ENCODE data around the gene MGARP. TPM values are rescaled to one million over a fixed set of nuclear protein-coding genes. Genes with fewer than 3 reads are reported as not detected.
A peak's percentile ranks its signal among the peaks of the same experiment; 100 is the strongest.

Gene MGARP
- total and polyA plus RNA-seq, 9 of the 15 experiments (the other 6 are each of a cell fraction or from before 2014, with no cell fraction given), result 0.11 to 0.45 (median 0.23) TPM; not detected in 4

DNA sequence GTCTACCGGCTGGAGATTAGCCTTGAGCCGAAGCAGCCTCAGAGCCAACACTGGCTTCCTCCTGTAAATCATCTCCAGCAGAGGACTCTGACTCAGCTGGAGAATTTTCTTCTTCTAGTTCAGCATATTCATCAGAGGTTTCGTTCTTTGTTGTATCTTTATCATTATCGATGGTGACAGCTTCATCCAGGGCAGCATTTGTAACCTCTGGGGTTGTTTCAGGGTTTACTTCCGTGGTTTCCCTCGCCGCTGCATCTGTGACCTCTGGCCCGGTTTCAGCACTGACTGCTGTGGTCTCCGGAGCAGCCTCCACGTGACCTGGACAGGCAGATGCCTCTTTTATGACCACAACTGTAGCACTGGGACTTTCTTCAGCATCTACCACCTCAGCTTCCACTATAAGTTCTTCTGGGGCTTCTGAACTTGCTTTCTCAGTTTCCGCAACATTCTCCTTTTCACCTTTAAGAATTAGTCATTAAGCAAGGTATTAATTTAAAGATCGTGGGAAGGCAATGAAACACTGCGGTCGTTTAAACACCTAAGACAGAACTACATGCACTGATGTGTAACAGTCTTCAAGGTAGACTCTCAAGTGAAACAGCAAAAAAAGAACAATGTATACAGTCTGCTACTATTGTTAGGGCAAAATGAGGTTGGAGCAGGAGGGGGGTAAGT, 13.3 kb downstream of the MGARP start:
- ChIA-PET CTCF (ENCODE audit: low intra/inter-chr PET ratio) (no interaction called here), POLR2A (interaction anchor here (0.6 to 1.3 kb wide), 5 partner anchors 16 to 400 kb away, joined by 3 to 5 read pairs (median 3); partner anchors contain the start of gene NAA15)
- 0 out of 2 replicates have a peak, but pooled peaks cover 6% of the 10 kb centered on the region for H4K20me1 ChIP-seq (replicated peaks; ENCODE audit: control insufficient read depth, insufficient read depth, low read length)
- ATAC-seq (peak; percentile 99), FAIRE-seq (peak; percentile 98), DNase-seq (ENCODE audit: extremely low read depth in 1 of 4, low spot score in 3 of 4) (peak; percentile 62 to 92 (median 76))
- no peaks in the 10 kb centered on the region for H3K9me1 ChIP-seq (ENCODE audit: control insufficient read depth, insufficient read depth, low read length)
- no peaks in the 10 kb centered on the region for H3K36me3 ChIP-seq (ENCODE audit: control insufficient read depth, insufficient read depth, low read length)
- peak overlapping the region; percentile 88 for H2AFZ ChIP-seq (ENCODE audit: low read depth, low read length)
- peak overlapping the region; percentile 13; the same call in 1 of the 2 replicates for H3K4me3 ChIP-seq
- H3K27ac ChIP-seq (ENCODE audit: extremely low read depth, low read depth, low read length), result peak overlapping the region; percentile 16; the same call in 2 of the 3 replicates
- peak overlapping the region in 1 of 2 experiments; percentile 39; a peak in 2 of 4 replicates for H3K9ac ChIP-seq (ENCODE audit: insufficient read depth in 1 of 2, low read depth in 2 of 2, low read length in 2 of 2)
- peak overlapping the region; percentile 71 for H3K4me2 ChIP-seq (ENCODE audit: insufficient read depth, low read length)
- intact Hi-C loops (cut with micrococcal nuclease), result no loop called here
- H3K9me3 ChIP-seq (replicated peaks; ENCODE audit: control insufficient read depth, insufficient read depth, low read depth, low read length), result no peaks in the 10 kb centered on the region
- no peaks in the 10 kb centered on the region for H3K27me3 ChIP-seq (ENCODE audit: control insufficient read depth in 2 of 2, insufficient read depth in 2 of 2, low read length in 2 of 2)
- no TSS peak for BruUV-seq (replicated peaks)
- peaks cover 5 to 14% of the 10 kb centered on the region in 2 experiments; a peak in 4 of 5 replicates for H3K4me1 ChIP-seq (replicated peaks in 1 of 2; ENCODE audit: control insufficient read depth in 2 of 2, insufficient read depth in 2 of 2, low read length in 2 of 2)
- WGBS (ENCODE audit: insufficient coverage, low coverage, missing lambda C conversion rate), result 12% methylated on average over 14 of the region's 14 CpGs
- no peaks in the 10 kb centered on the region for H3K79me2 ChIP-seq (ENCODE audit: control insufficient read depth, insufficient read depth, low read length)
- in situ Hi-C loops (cut with MboI), result no loop called here
- TF ChIP-seq, protein P1, sequence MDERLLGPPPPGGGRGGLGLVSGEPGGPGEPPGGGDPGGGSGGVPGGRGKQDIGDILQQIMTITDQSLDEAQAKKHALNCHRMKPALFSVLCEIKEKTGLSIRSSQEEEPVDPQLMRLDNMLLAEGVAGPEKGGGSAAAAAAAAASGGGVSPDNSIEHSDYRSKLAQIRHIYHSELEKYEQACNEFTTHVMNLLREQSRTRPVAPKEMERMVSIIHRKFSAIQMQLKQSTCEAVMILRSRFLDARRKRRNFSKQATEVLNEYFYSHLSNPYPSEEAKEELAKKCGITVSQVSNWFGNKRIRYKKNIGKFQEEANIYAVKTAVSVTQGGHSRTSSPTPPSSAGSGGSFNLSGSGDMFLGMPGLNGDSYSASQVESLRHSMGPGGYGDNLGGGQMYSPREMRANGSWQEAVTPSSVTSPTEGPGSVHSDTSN (CRISPR knock-in tag; IDR thresholded peaks at IDR 0.05; ENCODE audit: low read depth), result no peak
- TF ChIP-seq, protein P1 (tag; conservative IDR thresholded peaks at IDR 0.05; ENCODE audit: low read depth), result peak; percentile 90
- TF ChIP-seq, protein P2, sequence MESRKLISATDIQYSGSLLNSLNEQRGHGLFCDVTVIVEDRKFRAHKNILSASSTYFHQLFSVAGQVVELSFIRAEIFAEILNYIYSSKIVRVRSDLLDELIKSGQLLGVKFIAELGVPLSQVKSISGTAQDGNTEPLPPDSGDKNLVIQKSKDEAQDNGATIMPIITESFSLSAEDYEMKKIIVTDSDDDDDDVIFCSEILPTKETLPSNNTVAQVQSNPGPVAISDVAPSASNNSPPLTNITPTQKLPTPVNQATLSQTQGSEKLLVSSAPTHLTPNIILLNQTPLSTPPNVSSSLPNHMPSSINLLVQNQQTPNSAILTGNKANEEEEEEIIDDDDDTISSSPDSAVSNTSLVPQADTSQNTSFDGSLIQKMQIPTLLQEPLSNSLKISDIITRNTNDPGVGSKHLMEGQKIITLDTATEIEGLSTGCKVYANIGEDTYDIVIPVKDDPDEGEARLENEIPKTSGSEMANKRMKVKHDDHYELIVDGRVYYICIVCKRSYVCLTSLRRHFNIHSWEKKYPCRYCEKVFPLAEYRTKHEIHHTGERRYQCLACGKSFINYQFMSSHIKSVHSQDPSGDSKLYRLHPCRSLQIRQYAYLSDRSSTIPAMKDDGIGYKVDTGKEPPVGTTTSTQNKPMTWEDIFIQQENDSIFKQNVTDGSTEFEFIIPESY (CRISPR knock-in tag; IDR thresholded peaks at IDR 0.05), result peak; percentile 59
- no peak for TF ChIP-seq ZNF175 (CRISPR knock-in tag; IDR thresholded peaks at IDR 0.05; ENCODE audit: low read depth)
- TF ChIP-seq CHCHD3 (CRISPR knock-in tag; IDR thresholded peaks at IDR 0.05), result no peak
- TF ChIP-seq TSHZ1 (CRISPR knock-in tag; IDR thresholded peaks at IDR 0.05), result no peak
- TF ChIP-seq CBFA2T3 (IDR thresholded peaks at IDR 0.05), result peak; percentile 95
- TF ChIP-seq ELK3 (CRISPR knock-in tag; IDR thresholded peaks at IDR 0.05), result no peak
- TF ChIP-seq SIN3B (IDR thresholded peaks at IDR 0.05; ENCODE audit: low read depth), result no peak
- no peak for TF ChIP-seq ARHGAP35 (IDR thresholded peaks at IDR 0.05; ENCODE audit: partially characterized antibody)

All from K562 (cell line).